PFSK-1 (cell line): ENCODE measurements around the gene AP2A2.

ENCODE experiments used
- FOXP2 ChIP-seq: optimal IDR thresholded peaks from 2 replicates; pipeline ENCODE3; 2011; ENCODE audit warnings: borderline replicate concordance, control low read depth, inconsistent platforms; ENCODE audit not compliant: insufficient read depth; ENCODE audit errors: extremely low read length, extremely low read depth
- POLR2AphosphoS5 ChIP-seq: IDR thresholded peaks from 2 replicates; pipeline ENCODE4 v1.6.1; 2012; ENCODE audit warnings: low read depth, mild to moderate bottlenecking, control low read depth, low read length, moderate library complexity
- REST ChIP-seq, 2 experiments: IDR thresholded peaks; 2 replicates each; pipeline versions ENCODE4 v1.6.1 to v1.8.0; 2011 to 2012; ENCODE audit warnings: low read depth in 2 of 2, low read length in 2 of 2, control low read depth in 1 of 2, inconsistent platforms in 1 of 2, mild to moderate bottlenecking in 1 of 2, moderate library complexity in 1 of 2; ENCODE audit not compliant: insufficient read depth in 1 of 2
- SIN3A ChIP-seq: IDR thresholded peaks from 2 replicates; pipeline ENCODE4 v1.6.1; 2012; ENCODE audit warnings: mild to moderate bottlenecking, low read length, moderate library complexity, borderline replicate concordance; ENCODE audit not compliant: insufficient read depth
- TAF1 ChIP-seq: IDR thresholded peaks from 2 replicates; pipeline ENCODE4 v1.6.1; 2012; ENCODE audit warnings: low read length, control low read depth, borderline replicate concordance; ENCODE audit not compliant: insufficient read depth

Gene AP2A2

GRCh38 chr11:913043-913442 is 12.6 kb upstream of the AP2A2 start:
- TF ChIP-seq POLR2AphosphoS5 (no peak), TAF1 (no peak), SIN3A (no peak), FOXP2 (no peak), REST (IDR thresholded peaks at IDR 0.05; ENCODE audit: insufficient read depth in 1 of 2, low read depth in 2 of 2, low read length in 2 of 2) (no peak)

GRCh38 chr11:914204-914603 is 11.5 kb upstream of the AP2A2 start:
- TF ChIP-seq POLR2AphosphoS5: no peak
- no peak for TF ChIP-seq SIN3A
- TF ChIP-seq TAF1: no peak
- no peak for TF ChIP-seq REST (IDR thresholded peaks at IDR 0.05; ENCODE audit: insufficient read depth in 1 of 2, low read depth in 2 of 2, low read length in 2 of 2)

- TF ChIP-seq TAF1: no peak
- TF ChIP-seq REST (IDR thresholded peaks at IDR 0.05; ENCODE audit: insufficient read depth in 1 of 2, low read depth in 2 of 2, low read length in 2 of 2): no peak
- TF ChIP-seq POLR2AphosphoS5: no peak
- TF ChIP-seq SIN3A: no peak
- no peak for TF ChIP-seq FOXP2
Observed at GRCh38 chr11:914747-915501, 10.7 kb upstream of the AP2A2 start.

GRCh38 chr11:917426-917825 is 8.2 kb upstream of the AP2A2 start:
- TF ChIP-seq SIN3A: no peak

- TF ChIP-seq POLR2AphosphoS5: no peak
Observed at GRCh38 chr11:921921-922678, 3.6 kb upstream of the AP2A2 start.

GRCh38 chr11:923691-924405 is 1.8 kb upstream of the AP2A2 start:
- TF ChIP-seq SIN3A (no peak), REST (IDR thresholded peaks at IDR 0.05; ENCODE audit: insufficient read depth in 1 of 2, low read depth in 2 of 2, low read length in 2 of 2) (no peak)
